AG10803 (cell line): ENCODE data around the gene THOP1.

Experiments used
- DNase-seq: peaks from one replicate; pipeline ENCODE4 v3.0.0; 2010; ENCODE audit warnings: low read depth
- H3K4me3 ChIP-seq: 2 replicates; pipeline ENCODE4 v1.5.1; 2011; ENCODE audit warnings: mild to moderate bottlenecking, low read length, control low read depth
- TF ChIP-seq, protein P1 (sequence below): conservative IDR thresholded peaks from 2 replicates; pipeline ENCODE4 v1.5.1; 2011; ENCODE audit warnings: mild to moderate bottlenecking, low read length, control low read depth, inconsistent platforms

THOP1 gene

GRCh38 chr19:2799273-2800020, 14.1 kb downstream of the THOP1 start:
- H3K4me3 ChIP-seq = no peak overlapping the region
- TF ChIP-seq, protein P1, sequence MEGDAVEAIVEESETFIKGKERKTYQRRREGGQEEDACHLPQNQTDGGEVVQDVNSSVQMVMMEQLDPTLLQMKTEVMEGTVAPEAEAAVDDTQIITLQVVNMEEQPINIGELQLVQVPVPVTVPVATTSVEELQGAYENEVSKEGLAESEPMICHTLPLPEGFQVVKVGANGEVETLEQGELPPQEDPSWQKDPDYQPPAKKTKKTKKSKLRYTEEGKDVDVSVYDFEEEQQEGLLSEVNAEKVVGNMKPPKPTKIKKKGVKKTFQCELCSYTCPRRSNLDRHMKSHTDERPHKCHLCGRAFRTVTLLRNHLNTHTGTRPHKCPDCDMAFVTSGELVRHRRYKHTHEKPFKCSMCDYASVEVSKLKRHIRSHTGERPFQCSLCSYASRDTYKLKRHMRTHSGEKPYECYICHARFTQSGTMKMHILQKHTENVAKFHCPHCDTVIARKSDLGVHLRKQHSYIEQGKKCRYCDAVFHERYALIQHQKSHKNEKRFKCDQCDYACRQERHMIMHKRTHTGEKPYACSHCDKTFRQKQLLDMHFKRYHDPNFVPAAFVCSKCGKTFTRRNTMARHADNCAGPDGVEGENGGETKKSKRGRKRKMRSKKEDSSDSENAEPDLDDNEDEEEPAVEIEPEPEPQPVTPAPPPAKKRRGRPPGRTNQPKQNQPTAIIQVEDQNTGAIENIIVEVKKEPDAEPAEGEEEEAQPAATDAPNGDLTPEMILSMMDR = no peak
- no peak for DNase-seq

DNA sequence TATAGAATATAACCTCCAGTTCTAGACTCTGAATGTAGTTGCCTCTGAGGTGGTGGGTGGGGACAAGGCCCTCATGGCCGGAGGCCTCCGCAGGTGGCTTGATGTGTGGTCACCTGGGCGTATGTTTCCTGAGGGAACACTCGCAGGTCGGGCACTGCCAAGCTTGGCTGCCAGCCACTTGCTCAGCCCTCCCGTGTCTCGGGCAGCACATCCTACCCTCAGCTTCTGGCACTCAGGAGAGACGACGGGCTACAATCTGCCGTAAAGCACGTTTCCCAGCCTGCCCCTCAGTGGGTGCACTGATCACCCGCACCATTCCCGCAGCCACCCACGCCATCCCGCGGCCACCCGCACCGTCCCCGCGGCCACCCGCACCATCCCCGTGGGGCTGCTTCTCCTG, 15.2 kb downstream of the THOP1 start:
- no peak overlapping the region for H3K4me3 ChIP-seq
- DNase-seq = no peak
- TF ChIP-seq, protein P1 = no peak

- DNase-seq = no peak
- TF ChIP-seq, protein P1 = no peak
- no peak overlapping the region for H3K4me3 ChIP-seq
Measured at GRCh38 chr19:2802826-2803225, 17.5 kb downstream of the THOP1 start.

DNA sequence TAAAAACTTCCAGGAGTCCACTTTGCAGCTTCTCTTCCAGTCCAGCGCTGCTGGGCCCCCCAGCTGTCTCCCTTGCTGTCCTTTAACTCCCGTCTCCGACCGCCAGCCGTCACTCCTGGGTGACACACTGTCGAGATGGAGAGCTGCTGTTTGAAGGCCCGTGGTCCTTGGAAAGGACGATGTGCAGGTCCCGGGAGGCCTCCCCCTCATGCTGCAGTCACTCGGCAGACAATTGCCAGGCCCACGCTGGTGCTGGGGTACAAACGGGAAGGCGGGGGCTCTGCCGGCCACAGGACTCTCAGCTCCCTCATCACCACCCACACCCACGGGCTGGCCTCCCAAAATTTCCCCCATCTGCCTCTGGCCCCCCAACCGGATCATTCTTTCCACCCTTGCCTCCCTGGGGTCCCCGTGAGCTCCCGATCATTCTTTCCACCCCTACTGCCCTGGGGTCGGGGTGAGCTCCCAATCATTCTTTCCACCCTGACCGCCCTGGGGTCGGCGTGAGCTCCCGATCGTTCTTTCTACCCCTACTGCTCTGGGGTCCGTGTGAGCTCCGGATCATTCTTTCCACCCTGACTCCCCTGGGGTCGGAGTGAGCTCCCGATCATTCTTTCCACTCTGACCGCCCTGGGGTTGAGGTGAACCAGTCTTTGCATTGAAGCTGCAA, 18.3 kb downstream of the THOP1 start:
- no peak for DNase-seq
- TF ChIP-seq, protein P1 = no peak
- no peak overlapping the region for H3K4me3 ChIP-seq

DNA sequence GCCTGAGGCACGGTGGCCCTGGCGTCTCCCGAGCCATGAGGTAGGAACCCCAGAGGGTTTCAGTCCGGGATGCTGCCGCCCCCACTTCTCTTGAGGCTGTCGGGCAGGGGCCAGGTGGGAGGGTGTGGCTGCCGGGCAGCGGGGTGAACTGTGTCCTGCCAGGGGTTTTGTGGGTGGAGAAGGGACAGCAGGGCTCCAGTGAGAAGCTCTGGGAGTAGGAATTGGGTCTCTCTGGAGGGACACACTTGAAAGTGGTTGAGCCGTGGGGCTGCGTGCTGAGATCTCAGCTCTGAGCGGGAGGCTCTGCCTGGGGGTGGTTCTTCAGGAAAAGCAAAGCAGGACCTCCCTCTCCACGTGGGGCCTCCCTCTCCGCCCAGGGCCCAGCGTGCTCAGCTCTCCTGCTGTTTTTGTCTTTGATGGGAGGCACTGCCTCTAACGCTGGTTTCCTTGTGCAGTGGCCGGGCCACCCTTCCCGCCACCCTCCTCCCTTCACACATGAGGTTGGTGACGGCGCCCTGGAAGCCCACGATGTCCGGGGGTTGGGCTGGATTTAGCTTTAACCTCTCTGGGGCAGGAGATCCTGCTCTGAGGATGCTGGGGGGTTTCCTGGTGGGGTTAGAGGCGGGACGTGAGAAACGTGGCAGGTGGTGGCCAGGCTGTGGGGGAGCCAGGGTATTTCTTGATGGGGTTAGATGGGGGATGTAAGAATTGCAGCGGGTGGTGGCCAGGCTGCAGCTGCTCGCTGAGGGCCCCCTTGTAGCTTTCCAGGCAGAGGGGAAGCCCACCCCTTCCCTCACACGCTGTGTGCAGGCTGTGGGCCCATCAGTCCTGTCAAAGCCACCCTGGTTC, 19.1 kb downstream of the THOP1 start:
- TF ChIP-seq, protein P1 = no peak
- H3K4me3 ChIP-seq = no peak overlapping the region
- no peak for DNase-seq

DNA sequence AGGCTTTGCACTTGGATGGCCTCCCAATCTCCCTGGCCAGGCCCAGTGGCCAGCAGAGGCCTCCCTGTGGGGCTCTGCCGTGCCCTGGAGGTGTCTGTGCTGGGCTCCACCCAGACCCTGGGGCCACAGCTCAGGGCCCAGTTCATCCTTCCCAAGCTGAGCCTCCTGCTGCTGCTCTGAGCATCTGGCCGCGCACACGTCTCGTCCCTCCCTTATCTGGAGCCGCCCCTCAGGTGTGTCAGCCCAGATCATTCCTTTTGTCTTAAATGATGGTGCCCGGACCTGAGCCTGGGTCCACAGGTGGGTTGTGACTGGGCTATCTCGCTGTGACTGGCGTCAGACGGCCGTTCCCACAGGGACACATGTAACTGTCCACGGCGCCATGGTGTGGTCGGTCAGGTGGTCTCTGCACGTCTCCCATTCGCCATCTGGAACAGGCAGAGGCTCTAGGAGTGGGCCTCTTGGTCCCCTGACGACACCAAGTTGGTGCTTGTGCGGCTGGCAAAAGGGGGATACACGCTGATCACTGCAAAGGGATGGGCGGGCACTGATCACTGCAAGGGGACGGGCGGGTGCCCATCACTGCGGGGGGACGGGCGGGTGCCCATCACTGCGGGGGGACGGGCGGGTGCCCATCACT, 20.1 kb downstream of the THOP1 start:
- TF ChIP-seq, protein P1 = no peak
- no peak overlapping the region for H3K4me3 ChIP-seq
- no peak for DNase-seq
